K562 (cell line): ENCODE results near the gene RNFT2. TPM values are rescaled to one million over a fixed set of nuclear protein-coding genes. Genes with fewer than 3 reads are reported as not detected.
A peak's percentile ranks its signal among the peaks of the same experiment; 100 is the strongest.

Source experiments
- CREM ChIP-seq: IDR thresholded peaks from 2 replicates; pipeline ENCODE4 v1.6.1; 2014; ENCODE audit warnings: antibody characterized with exemption, low read depth
- GATAD2B ChIP-seq: fragments of 450-650 bp; IDR thresholded peaks from 2 replicates; pipeline ENCODE4 v1.6.1; 2017; ENCODE audit warnings: mild to moderate bottlenecking, borderline replicate concordance
- MAZ ChIP-seq, 2 experiments: fragments of 450-650 bp in 1 of 2; sonication (generic) in 1 of 2; formaldehyde crosslinking; IDR thresholded peaks in 1 of 2; conservative IDR thresholded peaks in 1 of 2; 2 replicates each; pipeline versions ENCODE4 v1.4.0 to v1.5.0; 2020; ENCODE audit warnings: mild to moderate bottlenecking in 1 of 2, missing genetic modification reagents in 1 of 2
- NCOA6 ChIP-seq: fragments of 450-650 bp; IDR thresholded peaks from 2 replicates; pipeline ENCODE4 v1.6.1; 2017; ENCODE audit warnings: mild to moderate bottlenecking
- NFATC3 ChIP-seq: fragments of 450-650 bp; IDR thresholded peaks from 2 replicates; pipeline ENCODE4 v1.6.1; 2017; ENCODE audit warnings: mild to moderate bottlenecking
- NR1H2 ChIP-seq: sonication (generic); formaldehyde crosslinking; IDR thresholded peaks from 2 replicates; pipeline ENCODE4 v1.4.0; 2020; ENCODE audit warnings: mild to moderate bottlenecking, missing genetic modification reagents
- SMAD4 ChIP-seq: fragments of 250-450 bp; sonication (Bioruptor Pico); conservative IDR thresholded peaks from 2 replicates; pipeline ENCODE4 v1.8.0; 2021; ENCODE audit warnings: inconsistent platforms, mild to moderate bottlenecking, moderate library complexity
- SNRNP70 ChIP-seq: fragments of 200-400 bp; formaldehyde crosslinking; optimal IDR thresholded peaks from 2 replicates; pipeline ENCODE3; 2017; ENCODE audit warnings: low read depth, low read length
- SUPT5H ChIP-seq: fragments of 450-650 bp; IDR thresholded peaks from 2 replicates; pipeline ENCODE4 v1.6.1; 2016
- polyA plus RNA-seq, 8 experiments: library from polyadenylated mRNA; depleted of rRNA in 4 of 8; stranded (reverse) in 5 of 8; unstranded in 3 of 8; fragments of >200 nt; fragmentation: Nextera tagmentation in 2 of 8; fragmentation: Illumina TruSeq in 1 of 8; extraction: Ambion mirVana in 2 of 8; extraction: Trizol in 1 of 8; gene quantifications; 2 replicates each; pipeline versions ENCODE4 v1.2.1 to v1.2.3, GENCODE V29; 2011 to 2014; ENCODE audit warnings: inconsistent platforms in 1 of 8, missing spikeins in 1 of 8
- total RNA-seq, 7 experiments: library from RNA; depleted of rRNA in 6 of 7; stranded (reverse); fragments of >200 nt in 6 of 7; fragmentation: Illumina TruSeq in 2 of 7; extraction: Trizol in 2 of 7; gene quantifications; 2 replicates each; pipeline versions ENCODE4 v1.2.1 to v1.2.3, GENCODE V29; 2011 to 2021; ENCODE audit warnings: low replicate concordance in 1 of 7
- TF ChIP-seq, protein P1 (sequence below): fragments of 450-650 bp; IDR thresholded peaks from 2 replicates; pipeline ENCODE4 v1.6.1; 2016; ENCODE audit warnings: mild to moderate bottlenecking, moderate library complexity
- TF ChIP-seq, protein P2 (sequence below): fragments of 450-650 bp; formaldehyde crosslinking; IDR thresholded peaks from 2 replicates; pipeline ENCODE4 v1.4.0; 2020; ENCODE audit warnings: mild to moderate bottlenecking, moderate library complexity
- TF ChIP-seq, protein P3 (sequence below): fragments of 150-350 bp; IDR thresholded peaks from 2 replicates; pipeline ENCODE4 v1.6.1; 2014; ENCODE audit warnings: low read depth, mild to moderate bottlenecking, low read length, borderline replicate concordance

RNFT2 gene
- total and polyA plus RNA-seq, 9 of the 15 experiments (the other 6 are each of a cell fraction or from before 2014, with no cell fraction given) = 3.6 to 26.3 (median 9.5) TPM

DNA sequence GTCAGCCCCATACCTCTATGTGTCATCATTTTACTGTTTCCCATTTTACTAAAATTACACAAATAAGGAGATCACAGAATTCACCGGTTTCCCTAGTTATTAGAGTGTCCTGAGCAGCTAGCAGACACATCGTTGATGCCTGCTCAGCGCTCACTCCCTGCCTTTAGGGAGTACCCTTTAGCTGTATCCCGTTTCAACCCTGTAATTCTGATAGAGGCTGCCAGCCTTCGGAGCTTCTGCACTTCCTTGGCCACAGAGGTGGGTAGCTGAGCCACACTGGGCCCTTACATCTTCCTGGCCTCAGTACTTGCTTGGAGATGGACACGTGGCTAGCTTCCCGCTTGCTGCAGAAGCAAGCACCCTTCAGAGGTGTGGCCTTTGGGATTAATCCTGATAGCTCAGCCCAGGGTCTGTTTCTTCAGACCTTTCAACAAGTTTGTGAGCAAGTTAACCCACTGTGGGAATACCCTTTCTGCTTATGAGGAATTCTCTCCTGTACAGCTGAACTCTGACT, 158.4 kb downstream of the RNFT2 start (continued):
- TF ChIP-seq, protein P1, sequence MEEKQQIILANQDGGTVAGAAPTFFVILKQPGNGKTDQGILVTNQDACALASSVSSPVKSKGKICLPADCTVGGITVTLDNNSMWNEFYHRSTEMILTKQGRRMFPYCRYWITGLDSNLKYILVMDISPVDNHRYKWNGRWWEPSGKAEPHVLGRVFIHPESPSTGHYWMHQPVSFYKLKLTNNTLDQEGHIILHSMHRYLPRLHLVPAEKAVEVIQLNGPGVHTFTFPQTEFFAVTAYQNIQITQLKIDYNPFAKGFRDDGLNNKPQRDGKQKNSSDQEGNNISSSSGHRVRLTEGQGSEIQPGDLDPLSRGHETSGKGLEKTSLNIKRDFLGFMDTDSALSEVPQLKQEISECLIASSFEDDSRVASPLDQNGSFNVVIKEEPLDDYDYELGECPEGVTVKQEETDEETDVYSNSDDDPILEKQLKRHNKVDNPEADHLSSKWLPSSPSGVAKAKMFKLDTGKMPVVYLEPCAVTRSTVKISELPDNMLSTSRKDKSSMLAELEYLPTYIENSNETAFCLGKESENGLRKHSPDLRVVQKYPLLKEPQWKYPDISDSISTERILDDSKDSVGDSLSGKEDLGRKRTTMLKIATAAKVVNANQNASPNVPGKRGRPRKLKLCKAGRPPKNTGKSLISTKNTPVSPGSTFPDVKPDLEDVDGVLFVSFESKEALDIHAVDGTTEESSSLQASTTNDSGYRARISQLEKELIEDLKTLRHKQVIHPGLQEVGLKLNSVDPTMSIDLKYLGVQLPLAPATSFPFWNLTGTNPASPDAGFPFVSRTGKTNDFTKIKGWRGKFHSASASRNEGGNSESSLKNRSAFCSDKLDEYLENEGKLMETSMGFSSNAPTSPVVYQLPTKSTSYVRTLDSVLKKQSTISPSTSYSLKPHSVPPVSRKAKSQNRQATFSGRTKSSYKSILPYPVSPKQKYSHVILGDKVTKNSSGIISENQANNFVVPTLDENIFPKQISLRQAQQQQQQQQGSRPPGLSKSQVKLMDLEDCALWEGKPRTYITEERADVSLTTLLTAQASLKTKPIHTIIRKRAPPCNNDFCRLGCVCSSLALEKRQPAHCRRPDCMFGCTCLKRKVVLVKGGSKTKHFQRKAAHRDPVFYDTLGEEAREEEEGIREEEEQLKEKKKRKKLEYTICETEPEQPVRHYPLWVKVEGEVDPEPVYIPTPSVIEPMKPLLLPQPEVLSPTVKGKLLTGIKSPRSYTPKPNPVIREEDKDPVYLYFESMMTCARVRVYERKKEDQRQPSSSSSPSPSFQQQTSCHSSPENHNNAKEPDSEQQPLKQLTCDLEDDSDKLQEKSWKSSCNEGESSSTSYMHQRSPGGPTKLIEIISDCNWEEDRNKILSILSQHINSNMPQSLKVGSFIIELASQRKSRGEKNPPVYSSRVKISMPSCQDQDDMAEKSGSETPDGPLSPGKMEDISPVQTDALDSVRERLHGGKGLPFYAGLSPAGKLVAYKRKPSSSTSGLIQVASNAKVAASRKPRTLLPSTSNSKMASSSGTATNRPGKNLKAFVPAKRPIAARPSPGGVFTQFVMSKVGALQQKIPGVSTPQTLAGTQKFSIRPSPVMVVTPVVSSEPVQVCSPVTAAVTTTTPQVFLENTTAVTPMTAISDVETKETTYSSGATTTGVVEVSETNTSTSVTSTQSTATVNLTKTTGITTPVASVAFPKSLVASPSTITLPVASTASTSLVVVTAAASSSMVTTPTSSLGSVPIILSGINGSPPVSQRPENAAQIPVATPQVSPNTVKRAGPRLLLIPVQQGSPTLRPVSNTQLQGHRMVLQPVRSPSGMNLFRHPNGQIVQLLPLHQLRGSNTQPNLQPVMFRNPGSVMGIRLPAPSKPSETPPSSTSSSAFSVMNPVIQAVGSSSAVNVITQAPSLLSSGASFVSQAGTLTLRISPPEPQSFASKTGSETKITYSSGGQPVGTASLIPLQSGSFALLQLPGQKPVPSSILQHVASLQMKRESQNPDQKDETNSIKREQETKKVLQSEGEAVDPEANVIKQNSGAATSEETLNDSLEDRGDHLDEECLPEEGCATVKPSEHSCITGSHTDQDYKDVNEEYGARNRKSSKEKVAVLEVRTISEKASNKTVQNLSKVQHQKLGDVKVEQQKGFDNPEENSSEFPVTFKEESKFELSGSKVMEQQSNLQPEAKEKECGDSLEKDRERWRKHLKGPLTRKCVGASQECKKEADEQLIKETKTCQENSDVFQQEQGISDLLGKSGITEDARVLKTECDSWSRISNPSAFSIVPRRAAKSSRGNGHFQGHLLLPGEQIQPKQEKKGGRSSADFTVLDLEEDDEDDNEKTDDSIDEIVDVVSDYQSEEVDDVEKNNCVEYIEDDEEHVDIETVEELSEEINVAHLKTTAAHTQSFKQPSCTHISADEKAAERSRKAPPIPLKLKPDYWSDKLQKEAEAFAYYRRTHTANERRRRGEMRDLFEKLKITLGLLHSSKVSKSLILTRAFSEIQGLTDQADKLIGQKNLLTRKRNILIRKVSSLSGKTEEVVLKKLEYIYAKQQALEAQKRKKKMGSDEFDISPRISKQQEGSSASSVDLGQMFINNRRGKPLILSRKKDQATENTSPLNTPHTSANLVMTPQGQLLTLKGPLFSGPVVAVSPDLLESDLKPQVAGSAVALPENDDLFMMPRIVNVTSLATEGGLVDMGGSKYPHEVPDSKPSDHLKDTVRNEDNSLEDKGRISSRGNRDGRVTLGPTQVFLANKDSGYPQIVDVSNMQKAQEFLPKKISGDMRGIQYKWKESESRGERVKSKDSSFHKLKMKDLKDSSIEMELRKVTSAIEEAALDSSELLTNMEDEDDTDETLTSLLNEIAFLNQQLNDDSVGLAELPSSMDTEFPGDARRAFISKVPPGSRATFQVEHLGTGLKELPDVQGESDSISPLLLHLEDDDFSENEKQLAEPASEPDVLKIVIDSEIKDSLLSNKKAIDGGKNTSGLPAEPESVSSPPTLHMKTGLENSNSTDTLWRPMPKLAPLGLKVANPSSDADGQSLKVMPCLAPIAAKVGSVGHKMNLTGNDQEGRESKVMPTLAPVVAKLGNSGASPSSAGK = peak; percentile 21; the same call in 1 of the 2 replicates
- TF ChIP-seq SMAD4 (CRISPR knock-in tag) (no peak), NFATC3 (no peak), NCOA6 (no peak), NR1H2 (no peak), CREM (no peak), SUPT5H (no peak), MAZ (CRISPR knock-in tag; conservative IDR thresholded peaks at IDR 0.05 in 1 of 2, IDR thresholded peaks at IDR 0.05 in 1 of 2) (no peak), GATAD2B (no peak), SNRNP70 (no peak)
- TF ChIP-seq, protein P2, sequence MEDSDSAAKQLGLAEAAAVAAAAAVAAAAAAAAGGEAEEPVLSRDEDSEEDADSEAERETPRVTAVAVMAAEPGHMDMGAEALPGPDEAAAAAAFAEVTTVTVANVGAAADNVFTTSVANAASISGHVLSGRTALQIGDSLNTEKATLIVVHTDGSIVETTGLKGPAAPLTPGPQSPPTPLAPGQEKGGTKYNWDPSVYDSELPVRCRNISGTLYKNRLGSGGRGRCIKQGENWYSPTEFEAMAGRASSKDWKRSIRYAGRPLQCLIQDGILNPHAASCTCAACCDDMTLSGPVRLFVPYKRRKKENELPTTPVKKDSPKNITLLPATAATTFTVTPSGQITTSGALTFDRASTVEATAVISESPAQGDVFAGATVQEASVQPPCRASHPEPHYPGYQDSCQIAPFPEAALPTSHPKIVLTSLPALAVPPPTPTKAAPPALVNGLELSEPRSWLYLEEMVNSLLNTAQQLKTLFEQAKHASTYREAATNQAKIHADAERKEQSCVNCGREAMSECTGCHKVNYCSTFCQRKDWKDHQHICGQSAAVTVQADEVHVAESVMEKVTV = no peak
- TF ChIP-seq, protein P3, sequence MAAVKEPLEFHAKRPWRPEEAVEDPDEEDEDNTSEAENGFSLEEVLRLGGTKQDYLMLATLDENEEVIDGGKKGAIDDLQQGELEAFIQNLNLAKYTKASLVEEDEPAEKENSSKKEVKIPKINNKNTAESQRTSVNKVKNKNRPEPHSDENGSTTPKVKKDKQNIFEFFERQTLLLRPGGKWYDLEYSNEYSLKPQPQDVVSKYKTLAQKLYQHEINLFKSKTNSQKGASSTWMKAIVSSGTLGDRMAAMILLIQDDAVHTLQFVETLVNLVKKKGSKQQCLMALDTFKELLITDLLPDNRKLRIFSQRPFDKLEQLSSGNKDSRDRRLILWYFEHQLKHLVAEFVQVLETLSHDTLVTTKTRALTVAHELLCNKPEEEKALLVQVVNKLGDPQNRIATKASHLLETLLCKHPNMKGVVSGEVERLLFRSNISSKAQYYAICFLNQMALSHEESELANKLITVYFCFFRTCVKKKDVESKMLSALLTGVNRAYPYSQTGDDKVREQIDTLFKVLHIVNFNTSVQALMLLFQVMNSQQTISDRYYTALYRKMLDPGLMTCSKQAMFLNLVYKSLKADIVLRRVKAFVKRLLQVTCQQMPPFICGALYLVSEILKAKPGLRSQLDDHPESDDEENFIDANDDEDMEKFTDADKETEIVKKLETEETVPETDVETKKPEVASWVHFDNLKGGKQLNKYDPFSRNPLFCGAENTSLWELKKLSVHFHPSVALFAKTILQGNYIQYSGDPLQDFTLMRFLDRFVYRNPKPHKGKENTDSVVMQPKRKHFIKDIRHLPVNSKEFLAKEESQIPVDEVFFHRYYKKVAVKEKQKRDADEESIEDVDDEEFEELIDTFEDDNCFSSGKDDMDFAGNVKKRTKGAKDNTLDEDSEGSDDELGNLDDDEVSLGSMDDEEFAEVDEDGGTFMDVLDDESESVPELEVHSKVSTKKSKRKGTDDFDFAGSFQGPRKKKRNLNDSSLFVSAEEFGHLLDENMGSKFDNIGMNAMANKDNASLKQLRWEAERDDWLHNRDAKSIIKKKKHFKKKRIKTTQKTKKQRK = no peak
